HG02642 (cell line): Measurements from ENCODE around the gene PELI1.
"Not testable (repeated sequence)": the region's sequence is repeated elsewhere in the genome, so short reads cannot be mapped to it uniquely, and the experiment has no call there.

Source experiments
- ATAC-seq: cut with Tn5 transposase; IDR thresholded peaks from one replicate; pipeline ENCODE4 v1.9.1; 2021; ENCODE audit warnings: mild to moderate bottlenecking; ENCODE audit not compliant: unreplicated experiment, poor library complexity

PELI1 gene

GRCh38 chr2:64093341-64093740 is 50.9 kb downstream of the PELI1 start:
- ATAC-seq: no peak

GRCh38 chr2:64092502-64092901 is 51.7 kb downstream of the PELI1 start:
- ATAC-seq: peak; percentile 64

GRCh38 chr2:64090264-64090663 is 54.0 kb downstream of the PELI1 start:
- no peak for ATAC-seq

GRCh38 chr2:64086347-64087082 is 57.7 kb downstream of the PELI1 start:
- ATAC-seq: no peak

- no peak for ATAC-seq
Observed at GRCh38 chr2:64085936-64086335, 58.3 kb downstream of the PELI1 start.

- ATAC-seq: no peak
Observed at GRCh38 chr2:64081046-64081445, 63.2 kb downstream of the PELI1 start.

- ATAC-seq: no peak
Observed at GRCh38 chr2:64080179-64080578, 64.0 kb downstream of the PELI1 start.

GRCh38 chr2:64079688-64080087 is 64.5 kb downstream of the PELI1 start:
- not testable (repeated sequence) for ATAC-seq

- ATAC-seq: not testable (repeated sequence)
Observed at GRCh38 chr2:64076828-64077227, 67.4 kb downstream of the PELI1 start.

GRCh38 chr2:64074616-64075015 is 69.6 kb downstream of the PELI1 start:
- not testable (repeated sequence) for ATAC-seq

- no peak for ATAC-seq
Observed at GRCh38 chr2:64067326-64067725, 76.9 kb downstream of the PELI1 start.

GRCh38 chr2:64065516-64065915 is 78.7 kb downstream of the PELI1 start:
- no peak for ATAC-seq

GRCh38 chr2:64063924-64064331 is 80.3 kb downstream of the PELI1 start:
- no peak for ATAC-seq

GRCh38 chr2:64063454-64063853 is 80.8 kb downstream of the PELI1 start:
- no peak for ATAC-seq

- ATAC-seq: peak; percentile 60
Observed at GRCh38 chr2:64062840-64063239, 81.4 kb downstream of the PELI1 start.

- no peak for ATAC-seq
Observed at GRCh38 chr2:64059270-64059669, 85.0 kb downstream of the PELI1 start.

- ATAC-seq: no peak
Observed at GRCh38 chr2:64056021-64056420, 88.2 kb downstream of the PELI1 start.

- ATAC-seq: no peak
Observed at GRCh38 chr2:64054161-64054915, 89.9 kb downstream of the PELI1 start.

- ATAC-seq: no peak
Observed at GRCh38 chr2:64052463-64053241, 91.6 kb downstream of the PELI1 start.

GRCh38 chr2:64049633-64050220 is 94.5 kb downstream of the PELI1 start:
- peak; percentile 82 for ATAC-seq

GRCh38 chr2:64045938-64046337 is 98.3 kb downstream of the PELI1 start:
- ATAC-seq: no peak
